Kidney epithelial cell (primary cell): ENCODE data around the gene PCCA. TPM values are rescaled to one million over a fixed set of nuclear protein-coding genes. Genes with fewer than 3 reads are reported as not detected.

Experiments used
- DNase-seq: peaks from one replicate; pipeline ENCODE4 v3.0.0-alpha.2; 2010; ENCODE audit warnings: low read depth
- H3K27me3 ChIP-seq: 2 replicates; pipeline ENCODE4 v1.6.0; 2011; ENCODE audit warnings: low read length; ENCODE audit not compliant: control insufficient read depth, insufficient read depth
- H3K36me3 ChIP-seq: 2 replicates; pipeline ENCODE4 v1.5.1; 2011; ENCODE audit warnings: low read length; ENCODE audit not compliant: control insufficient read depth, insufficient read depth
- H3K4me3 ChIP-seq: 2 replicates; pipeline ENCODE4 v1.5.1; 2011; ENCODE audit warnings: low read depth, mild to moderate bottlenecking, control low read depth, low read length
- CTCF ChIP-seq: IDR thresholded peaks from 2 replicates; pipeline ENCODE4 v1.5.1; 2011; ENCODE audit warnings: mild to moderate bottlenecking, moderate library complexity, low read length, control low read depth, inconsistent platforms; ENCODE audit not compliant: insufficient read depth, poor library complexity, severe bottlenecking
- total RNA-seq: library from RNA; depleted of rRNA; stranded (reverse); fragments of >200 nt; gene quantifications from 2 replicates; pipeline ENCODE4 v1.2.3, GENCODE V29; 2015

Gene PCCA
- total RNA-seq, 1 donor from 2014 or later: 15.7 TPM

- Histone ChIP-seq H3K36me3 (no peaks in the 10 kb centered on the region), H3K27me3 (no peaks in the 10 kb centered on the region), H3K4me3 (no peak overlapping the region)
- TF ChIP-seq CTCF: no peak
- no peak for DNase-seq
Observed at GRCh38 chr13:100350601-100351000, 261.7 kb downstream of the PCCA start.

DNA sequence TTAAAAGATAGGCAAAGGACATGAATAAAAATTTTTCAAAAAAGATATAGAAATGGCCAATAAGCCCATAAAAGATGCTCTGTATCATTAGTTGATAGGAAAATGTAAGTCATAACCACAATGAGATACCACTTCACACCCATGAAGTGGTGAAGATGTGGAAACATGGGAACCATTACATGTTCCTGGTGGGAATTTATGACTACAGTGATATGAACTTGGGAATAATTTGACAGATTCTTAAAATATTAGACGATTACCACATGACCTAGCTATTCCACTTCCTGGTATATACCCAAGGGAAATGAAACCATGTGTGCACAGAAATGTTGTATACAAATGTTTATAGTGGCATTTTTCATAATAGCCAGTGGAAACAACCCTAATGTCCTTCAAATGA is 267.5 kb downstream of the PCCA start:
- DNase-seq: no peak
- Histone ChIP-seq H3K4me3 (no peak overlapping the region), H3K27me3 (no peaks in the 10 kb centered on the region), H3K36me3 (no peaks in the 10 kb centered on the region)
- TF ChIP-seq CTCF: no peak

DNA sequence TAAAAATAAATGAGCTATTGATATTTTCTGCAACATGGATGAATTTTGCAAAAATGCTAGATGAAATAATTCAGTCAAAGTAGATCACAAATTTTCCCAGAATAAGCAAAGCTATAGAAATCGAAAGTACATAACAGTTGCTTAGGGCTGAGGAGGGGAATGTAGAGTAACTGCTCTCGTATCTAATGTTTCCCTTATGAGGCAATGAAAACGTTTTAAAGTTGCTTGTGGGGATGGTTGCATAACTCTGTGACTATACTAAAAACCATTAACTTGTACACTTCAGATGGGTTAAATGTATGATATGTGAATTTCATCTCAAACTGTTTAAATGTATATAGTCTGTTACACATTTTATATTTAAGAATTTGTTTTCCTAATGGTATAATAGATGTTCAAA is 268.0 kb downstream of the PCCA start:
- Histone ChIP-seq H3K27me3 (no peaks in the 10 kb centered on the region), H3K4me3 (no peak overlapping the region), H3K36me3 (no peaks in the 10 kb centered on the region)
- no peak for DNase-seq
- no peak for TF ChIP-seq CTCF

DNA sequence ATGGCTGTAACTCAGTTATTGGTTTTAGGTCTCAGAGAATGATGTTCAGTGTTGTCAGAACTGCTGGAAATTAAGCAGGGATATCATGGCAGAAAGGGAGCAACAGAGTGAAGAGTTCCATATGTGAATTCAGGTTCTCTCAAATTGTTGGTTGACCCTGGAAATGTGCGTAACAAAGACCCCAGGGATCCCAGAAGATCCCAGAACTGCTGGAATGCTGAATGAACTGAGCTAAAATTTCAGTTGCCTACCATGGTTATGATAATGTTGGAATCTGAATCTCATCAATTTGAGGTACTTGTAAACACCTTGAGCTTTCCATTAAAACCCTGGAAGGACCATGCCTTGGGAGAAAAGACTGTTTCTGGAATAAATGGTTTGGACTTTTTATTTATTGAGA is 268.9 kb downstream of the PCCA start:
- no peaks in the 10 kb centered on the region for H3K36me3 ChIP-seq
- no peaks in the 10 kb centered on the region for H3K27me3 ChIP-seq
- no peak overlapping the region for H3K4me3 ChIP-seq
- no peak for DNase-seq
- no peak for TF ChIP-seq CTCF

GRCh38 chr13:100361504-100361903 is 272.6 kb downstream of the PCCA start:
- Histone ChIP-seq H3K27me3 (no peaks in the 10 kb centered on the region), H3K36me3 (no peaks in the 10 kb centered on the region), H3K4me3 (no peak overlapping the region)
- no peak for TF ChIP-seq CTCF
- no peak for DNase-seq

DNA sequence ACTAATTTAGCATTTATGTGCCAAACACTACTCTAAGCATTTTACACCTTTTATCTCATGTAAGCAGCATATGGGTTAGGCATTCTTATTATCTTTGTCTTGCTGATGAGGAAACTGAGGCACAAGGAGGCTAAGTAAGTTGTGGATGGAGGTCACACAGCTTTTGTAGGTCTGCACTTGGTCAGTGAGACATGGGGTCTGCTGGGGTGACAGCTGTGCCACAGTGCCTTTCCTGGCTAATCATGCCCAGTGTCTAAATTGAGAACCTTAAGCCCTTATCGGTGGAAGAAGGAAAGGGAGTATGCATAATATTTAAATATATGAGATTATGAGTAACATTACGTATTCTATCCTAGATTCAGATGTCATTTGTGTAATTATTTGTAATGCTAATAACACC is 273.5 kb downstream of the PCCA start:
- Histone ChIP-seq H3K27me3 (no peaks in the 10 kb centered on the region), H3K4me3 (no peak overlapping the region), H3K36me3 (no peaks in the 10 kb centered on the region)
- TF ChIP-seq CTCF: no peak
- no peak for DNase-seq
